ENCODE data around the gene SEC61A1. TPM values are rescaled to one million over a fixed set of nuclear protein-coding genes. Genes with fewer than 3 reads are reported as not detected.

The SEC61A1 gene
- total RNA-seq, 1 experiment from 2014 or later, result 182 TPM

- no peak overlapping the region for H3K4me3 ChIP-seq (ENCODE audit: low read length)
- no peak overlapping the region for H3K9ac ChIP-seq (ENCODE audit: low read length)
- H3K27me3 ChIP-seq (ENCODE audit: low read length), result no peaks in the 10 kb centered on the region
- CTCF ChIA-PET, result interaction anchor here (0.5 kb wide), 1 partner anchor 52 kb away, joined by 4 read pairs; no protein-coding TSS in a partner anchor
- no peak for DNase-seq
- no peak overlapping the region for H3K27ac ChIP-seq (ENCODE audit: low read length)
- no peak for TF ChIP-seq EZH2 (IDR thresholded peaks at IDR 0.05; ENCODE audit: low read length, unreplicated experiment)
- H3K9me2 ChIP-seq (replicated peaks; ENCODE audit: low read length), result no peaks in the 10 kb centered on the region
- H2AFZ ChIP-seq (ENCODE audit: low read length), result no peak overlapping the region
- no peak overlapping the region for H3K4me2 ChIP-seq (ENCODE audit: low read length)
- POLR2A ChIA-PET (ENCODE audit: unreplicated experiment), result no interaction called here
- H3K9me3 ChIP-seq (ENCODE audit: low read length), result no peaks in the 10 kb centered on the region
- no peaks in the 10 kb centered on the region for H3K79me2 ChIP-seq (ENCODE audit: low read length)
- intact Hi-C loops (cut with micrococcal nuclease), result no loop called here
- no peaks in the 10 kb centered on the region for H3F3A ChIP-seq (ENCODE audit: low read length, unreplicated experiment)
- ATAC-seq, result no peak
- H3K4me1 ChIP-seq (ENCODE audit: insufficient read depth, low read length), result peaks cover 13% of the 10 kb centered on the region
- no peaks in the 10 kb centered on the region for H4K20me1 ChIP-seq (ENCODE audit: low read length)
- BruUV-seq (replicated peaks), result no TSS peak
- H3K36me3 ChIP-seq (ENCODE audit: low read depth, low read length), result peaks cover 8% of the 10 kb centered on the region; the same call in 1 of the 2 replicates
Observed at GRCh38 chr3:128082546-128082945, 30.3 kb downstream of the SEC61A1 start.

- Histone ChIP-seq H3K4me1 (ENCODE audit: insufficient read depth, low read length) (peaks cover 13% of the 10 kb centered on the region), H3F3A (ENCODE audit: low read length, unreplicated experiment) (no peaks in the 10 kb centered on the region), H4K20me1 (ENCODE audit: low read length) (no peaks in the 10 kb centered on the region), H3K4me3 (ENCODE audit: low read length) (no peak overlapping the region), H3K4me2 (ENCODE audit: low read length) (no peak overlapping the region), H3K9ac (ENCODE audit: low read length) (no peak overlapping the region), H3K9me2 (replicated peaks; ENCODE audit: low read length) (no peaks in the 10 kb centered on the region), H2AFZ (ENCODE audit: low read length) (no peak overlapping the region), H3K36me3 (ENCODE audit: low read depth, low read length) (peaks cover 8% of the 10 kb centered on the region; the same call in 1 of the 2 replicates), H3K27ac (ENCODE audit: low read length) (no peak overlapping the region), H3K79me2 (ENCODE audit: low read length) (no peaks in the 10 kb centered on the region), H3K9me3 (ENCODE audit: low read length) (no peaks in the 10 kb centered on the region), H3K27me3 (ENCODE audit: low read length) (no peaks in the 10 kb centered on the region)
- intact Hi-C loops (cut with micrococcal nuclease), result no loop called here
- ChIA-PET POLR2A (ENCODE audit: unreplicated experiment) (no interaction called here), CTCF (no interaction called here)
- no TSS peak for BruUV-seq (replicated peaks)
- DNase-seq (no peak), ATAC-seq (no peak)
- TF ChIP-seq CTCF (conservative IDR thresholded peaks at IDR 0.05; ENCODE audit: low read depth, low read length), result no peak
- no peak for TF ChIP-seq EZH2phosphoT487 (IDR thresholded peaks at IDR 0.05; ENCODE audit: borderline replicate concordance, low read length)
- no peak for TF ChIP-seq EZH2 (IDR thresholded peaks at IDR 0.05; ENCODE audit: low read length, unreplicated experiment)
Observed at GRCh38 chr3:128083396-128083795, 31.2 kb downstream of the SEC61A1 start.

GRCh38 chr3:128083980-128084674 is 31.9 kb downstream of the SEC61A1 start:
- Histone ChIP-seq H2AFZ (ENCODE audit: low read length) (no peak overlapping the region), H3F3A (ENCODE audit: low read length, unreplicated experiment) (no peaks in the 10 kb centered on the region), H4K20me1 (ENCODE audit: low read length) (no peaks in the 10 kb centered on the region), H3K79me2 (ENCODE audit: low read length) (no peaks in the 10 kb centered on the region), H3K4me3 (ENCODE audit: low read length) (no peak overlapping the region), H3K9ac (ENCODE audit: low read length) (no peak overlapping the region), H3K27me3 (ENCODE audit: low read length) (no peaks in the 10 kb centered on the region), H3K4me2 (ENCODE audit: low read length) (no peak overlapping the region), H3K4me1 (ENCODE audit: insufficient read depth, low read length) (peaks cover 13% of the 10 kb centered on the region), H3K9me2 (replicated peaks; ENCODE audit: low read length) (no peaks in the 10 kb centered on the region), H3K27ac (ENCODE audit: low read length) (no peak overlapping the region), H3K9me3 (ENCODE audit: low read length) (no peaks in the 10 kb centered on the region), H3K36me3 (ENCODE audit: low read depth, low read length) (peaks cover 8% of the 10 kb centered on the region; the same call in 1 of the 2 replicates)
- DNase-seq (no peak), ATAC-seq (no peak)
- intact Hi-C loops (cut with micrococcal nuclease), result no loop called here
- ChIA-PET POLR2A (ENCODE audit: unreplicated experiment) (no interaction called here), CTCF (no interaction called here)
- no TSS peak for BruUV-seq (replicated peaks)
- no peak for TF ChIP-seq CTCF (conservative IDR thresholded peaks at IDR 0.05; ENCODE audit: low read depth, low read length)
- no peak for TF ChIP-seq EZH2 (IDR thresholded peaks at IDR 0.05; ENCODE audit: low read length, unreplicated experiment)
- TF ChIP-seq EZH2phosphoT487 (IDR thresholded peaks at IDR 0.05; ENCODE audit: borderline replicate concordance, low read length), result no peak
